SIG-M5 treated with dmso at 0.1 percent for 504 hours (cell line): ENCODE data around the gene CYBRD1.

Experiments
- DNase-seq: peaks from one replicate; lab custom pipeline; 2025; ENCODE audit not compliant: unreplicated experiment; lab: John Stamatoyannopoulos, UW

CYBRD1 gene

DNA sequence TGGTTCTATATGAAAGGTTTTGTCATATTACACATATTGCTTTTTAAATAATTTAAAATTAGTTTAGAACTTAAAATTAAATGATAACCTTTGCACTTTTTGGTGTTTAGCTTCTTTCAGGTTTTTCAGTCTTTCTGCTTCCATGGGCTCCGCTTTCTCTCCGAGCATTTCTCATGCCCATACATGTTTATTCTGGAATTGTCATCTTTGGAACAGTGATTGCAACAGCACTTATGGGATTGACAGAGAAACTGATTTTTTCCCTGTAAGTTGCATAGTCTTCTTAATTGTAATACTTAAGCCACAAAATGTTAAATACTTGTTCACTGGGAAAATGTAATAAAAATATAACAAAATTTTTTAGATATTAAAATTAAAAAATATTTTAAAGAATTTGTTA lies 31.0 kb downstream of the CYBRD1 start:
- no peak for DNase-seq

GRCh38 chr2:171553858-171554257 lies 31.6 kb downstream of the CYBRD1 start:
- peak; percentile 14 for DNase-seq

- DNase-seq, result no peak
Observed at GRCh38 chr2:171554991-171555615, 32.8 kb downstream of the CYBRD1 start.

- no peak for DNase-seq
Observed at GRCh38 chr2:171557363-171557762, 35.1 kb downstream of the CYBRD1 start.

- DNase-seq, result no peak
Observed at GRCh38 chr2:171563301-171563700, 41.0 kb downstream of the CYBRD1 start.

DNA sequence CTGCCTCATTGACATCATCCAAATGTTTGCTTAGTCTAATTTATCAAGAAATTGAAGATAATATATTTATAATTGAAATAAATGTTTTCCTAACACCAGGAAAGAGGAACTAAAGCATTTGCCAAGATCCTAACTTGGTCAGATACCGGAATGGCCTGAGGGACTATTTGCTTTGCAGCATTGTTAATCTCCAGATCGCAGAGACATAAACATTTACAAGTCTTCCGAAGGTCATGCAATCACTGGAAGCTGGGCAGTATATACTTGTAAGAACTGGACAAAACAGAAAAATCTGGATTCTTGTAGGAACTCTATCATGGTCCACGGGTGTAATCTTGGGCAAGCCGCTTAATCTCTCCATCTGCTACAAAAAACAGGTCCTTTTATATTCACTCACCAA lies 42.2 kb downstream of the CYBRD1 start:
- DNase-seq, result peak; percentile 22

DNA sequence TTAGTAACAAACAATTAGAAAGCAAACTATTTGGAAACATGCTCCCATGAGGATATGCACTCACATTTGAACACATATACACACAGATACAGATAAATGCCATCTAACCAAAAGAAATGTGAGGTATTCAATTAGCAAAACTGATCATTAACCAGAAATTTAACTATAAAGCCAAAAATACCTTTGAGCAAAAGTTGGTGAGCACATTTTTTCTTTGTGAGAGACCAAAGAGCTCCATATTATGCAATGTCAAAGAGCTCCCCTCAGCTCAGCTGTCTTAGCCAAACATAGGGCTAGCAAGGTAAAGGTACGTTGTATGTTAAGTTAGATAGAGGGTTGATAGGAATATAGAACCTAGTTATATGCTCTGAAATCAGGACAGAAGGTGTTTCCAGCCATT lies 43.8 kb downstream of the CYBRD1 start:
- DNase-seq, result no peak

- DNase-seq, result no peak
Observed at GRCh38 chr2:171566753-171567152, 44.5 kb downstream of the CYBRD1 start.

GRCh38 chr2:171568089-171568488 lies 45.8 kb downstream of the CYBRD1 start:
- DNase-seq, result peak; percentile 44

DNA sequence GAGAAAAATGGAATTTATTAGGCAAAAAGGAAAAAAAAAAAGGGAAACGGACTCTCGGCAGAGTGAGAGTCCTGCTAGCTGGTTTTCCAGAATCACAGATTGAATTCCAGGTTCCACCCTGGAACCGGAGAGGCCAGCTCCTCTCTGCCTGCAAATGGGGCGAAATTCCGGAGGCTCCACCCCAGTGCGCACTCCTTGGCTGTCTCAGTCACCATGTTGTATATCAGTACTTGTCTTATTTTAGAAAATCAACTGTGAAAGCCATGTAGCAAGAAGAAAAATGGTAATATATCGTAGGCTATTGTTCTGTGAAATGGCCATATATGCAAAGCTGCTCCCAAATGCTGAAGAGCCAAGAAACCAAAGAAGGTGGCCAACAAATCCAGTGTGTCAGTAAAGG lies 49.4 kb downstream of the CYBRD1 start:
- DNase-seq, result no peak

DNA sequence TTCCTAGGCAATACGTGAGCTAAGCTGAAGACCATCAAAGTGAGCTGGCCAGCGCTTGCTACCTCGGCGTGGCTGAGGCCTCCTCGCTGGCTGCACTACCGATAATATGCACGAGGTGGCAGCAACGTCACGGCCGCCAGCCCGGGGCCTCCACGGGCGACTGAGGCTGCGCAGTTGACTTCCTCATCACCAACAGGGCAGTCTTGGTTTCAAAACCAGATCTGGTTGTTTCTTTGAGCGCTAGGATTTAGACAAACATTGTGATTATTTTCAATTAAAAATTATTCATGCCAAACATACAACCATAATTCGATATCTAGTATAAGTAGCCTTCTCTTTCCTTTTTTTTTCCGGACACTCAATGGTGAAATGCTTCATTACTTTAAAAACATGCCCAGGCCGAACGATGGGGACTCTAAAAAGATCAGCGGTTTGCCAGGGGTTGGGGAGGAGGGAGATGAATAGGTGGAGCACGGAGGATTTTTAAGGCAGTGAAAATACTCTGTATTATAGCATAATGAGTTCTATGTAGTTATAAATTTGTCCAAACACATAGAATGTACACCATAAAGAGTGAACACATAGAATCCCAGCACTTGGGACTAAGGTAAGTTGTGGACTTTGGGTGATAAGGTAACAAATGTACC lies 52.0 kb downstream of the CYBRD1 start:
- DNase-seq, result peak; percentile 55

DNA sequence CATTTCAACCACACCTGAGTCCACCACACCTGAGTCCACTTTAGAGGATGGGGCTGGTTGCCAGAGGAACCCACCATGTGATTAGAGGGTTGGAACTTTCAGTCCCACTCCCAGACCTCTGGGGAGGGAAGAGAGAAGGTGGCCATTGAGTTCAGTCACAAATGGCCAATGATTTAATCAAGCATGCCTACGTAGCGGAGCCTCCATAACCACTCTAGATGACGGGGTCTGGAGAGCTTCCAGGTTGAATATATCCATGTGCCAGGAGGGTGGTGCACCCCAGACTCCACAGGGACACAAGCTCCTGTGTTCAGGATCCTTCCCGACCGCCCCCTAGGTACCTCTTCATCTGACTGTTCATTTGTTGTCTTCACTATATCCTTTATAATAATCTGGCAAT lies 53.3 kb downstream of the CYBRD1 start:
- DNase-seq, result no peak

GRCh38 chr2:171578127-171578803 lies 56.0 kb downstream of the CYBRD1 start:
- no peak for DNase-seq

GRCh38 chr2:171579481-171579880 lies 57.2 kb downstream of the CYBRD1 start:
- DNase-seq, result no peak

DNA sequence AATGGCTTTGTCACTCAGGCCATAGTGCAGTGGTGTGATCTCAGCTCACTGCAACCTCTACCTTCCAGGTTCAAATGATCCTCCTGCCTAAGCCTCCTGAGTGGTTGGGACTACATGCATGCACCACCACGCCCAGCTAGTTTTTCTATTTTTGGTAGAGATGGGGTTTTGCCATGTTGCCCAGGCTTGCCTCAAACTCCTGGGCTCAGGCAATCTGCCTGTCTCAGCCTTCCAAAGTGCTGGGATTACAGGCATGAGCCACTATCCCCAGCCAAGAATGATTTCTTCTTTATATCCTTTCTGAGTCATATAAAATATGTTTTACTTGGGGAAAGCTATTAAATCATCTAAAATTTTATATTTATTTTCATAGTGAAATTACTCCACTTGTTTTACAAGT lies 61.3 kb downstream of the CYBRD1 start:
- no peak for DNase-seq

GRCh38 chr2:171584001-171584400 lies 61.7 kb downstream of the CYBRD1 start:
- no peak for DNase-seq

- DNase-seq, result no peak
Observed at GRCh38 chr2:171587132-171587531, 64.9 kb downstream of the CYBRD1 start.

GRCh38 chr2:171587567-171587966 lies 65.3 kb downstream of the CYBRD1 start:
- DNase-seq, result peak; percentile 74

DNA sequence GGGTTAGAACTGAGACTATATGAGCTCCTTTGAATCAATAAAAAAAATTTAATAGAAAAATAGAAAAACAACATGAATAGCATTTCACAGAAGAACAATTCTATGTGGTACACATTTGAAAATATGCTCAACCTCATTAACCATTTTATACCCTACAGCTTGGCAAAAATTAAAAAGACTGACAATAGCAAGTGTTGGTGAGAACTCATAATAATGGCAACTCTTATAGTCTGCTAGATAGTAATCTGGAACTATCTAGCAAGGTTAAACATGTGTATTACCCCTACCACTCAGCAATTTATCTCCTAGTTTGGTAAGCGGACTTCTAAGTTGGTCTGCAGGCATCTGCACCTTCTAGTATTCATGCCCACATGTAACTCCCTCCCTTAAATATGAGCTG lies 67.8 kb downstream of the CYBRD1 start:
- no peak for DNase-seq

- no peak for DNase-seq
Observed at GRCh38 chr2:171592036-171592555, 69.8 kb downstream of the CYBRD1 start.

- DNase-seq, result no peak
Observed at GRCh38 chr2:171595456-171595855, 73.2 kb downstream of the CYBRD1 start.

DNA sequence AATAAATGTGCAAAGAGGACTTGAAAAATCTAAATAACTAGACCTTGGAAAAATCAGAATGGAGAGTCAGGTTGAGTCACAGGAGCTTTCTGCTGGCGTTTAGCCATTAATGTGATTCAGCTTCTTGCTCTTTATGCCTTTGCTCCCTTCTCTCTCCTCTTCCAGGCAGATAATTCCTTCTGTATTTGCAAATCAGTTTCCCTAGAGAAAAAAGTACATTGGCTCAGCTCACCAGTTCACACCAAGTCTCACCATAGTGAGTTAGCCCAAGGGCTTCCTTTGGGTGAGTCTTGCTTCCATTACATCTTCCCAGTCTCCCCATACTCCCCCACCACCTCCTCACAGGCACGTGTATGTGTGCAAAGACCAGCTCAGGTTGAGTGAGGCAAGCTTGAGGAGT lies 73.6 kb downstream of the CYBRD1 start:
- no peak for DNase-seq
